B cell (primary cell): ENCODE data around the gene RIC1. TPM values are rescaled to one million over a fixed set of nuclear protein-coding genes. Genes with fewer than 3 reads are reported as not detected.

Source experiments
- ATAC-seq: fragments of 200-7000 bp; cut with Tn5 transposase; one replicate; pipeline ENCODE4 v1.10.0; 2021; ENCODE audit warnings: low read depth, mild to moderate bottlenecking, moderate number of reproducible peaks, moderate library complexity
- CTCF ChIA-PET: fragments of 350-600 bp; sonication (Branson Sonifier 250); formaldehyde crosslinking; loops from one replicate; lab custom pipeline; 2021; ENCODE audit warnings: antibody characterized with exemption, inconsistent platforms; lab: Charles Lee
- POLR2A ChIA-PET: fragments of 350-600 bp; sonication (Branson Sonifier 250); formaldehyde crosslinking; loops from one replicate; lab custom pipeline; 2021; ENCODE audit warnings: antibody characterized with exemption; lab: Charles Lee
- DNase-seq: peaks from one replicate; pipeline ENCODE4 v3.0.0; 2013
- H2AFZ ChIP-seq: 2 replicates; pipeline ENCODE4 v1.6.1; 2012; ENCODE audit warnings: mild to moderate bottlenecking, low read depth, low read length; ENCODE audit not compliant: insufficient read depth, poor library complexity, severe bottlenecking
- H3K27ac ChIP-seq, 2 donors: 1 replicate in 1 of 2; 2 replicates in 1 of 2; pipeline ENCODE4 v1.5.1; 2012 to 2013; ENCODE audit warnings: low read length in 2 of 2, mild to moderate bottlenecking in 2 of 2, moderate library complexity in 1 of 2
- H3K27me3 ChIP-seq, 4 experiments: fragments of 200-600 bp in 1 of 4; sonication (generic) in 1 of 4; replicated peaks in 1 of 4; 1 replicate in 2 of 4; 2 replicates in 2 of 4; pipeline versions ENCODE4 v1.6.1 to v1.7.0; 2013 to 2016; ENCODE audit warnings: low read length in 3 of 4, mild to moderate bottlenecking in 2 of 4, mixed read lengths in 1 of 4, moderate library complexity in 1 of 4; ENCODE audit not compliant: insufficient read depth in 4 of 4, control insufficient read depth in 3 of 4; ENCODE audit errors: control extremely low read depth in 1 of 4
- H3K36me3 ChIP-seq, 2 experiments: replicated peaks in 1 of 2; 1 replicate in 1 of 2; 2 replicates in 1 of 2; pipeline versions ENCODE4 v1.6.1 to v1.7.1; 2013; ENCODE audit warnings: low read length in 1 of 2; ENCODE audit not compliant: insufficient read depth in 2 of 2, control insufficient read depth in 1 of 2; ENCODE audit errors: control extremely low read depth in 1 of 2, extremely low read depth in 1 of 2
- H3K4me1 ChIP-seq, 2 donors: fragments of 200-600 bp in 1 of 2; sonication (generic) in 1 of 2; 1 replicate in 1 of 2; 2 replicates in 1 of 2; pipeline versions ENCODE4 v1.5.1 to v1.6.1; 2013 to 2017; ENCODE audit warnings: low read length in 2 of 2; ENCODE audit not compliant: control insufficient read depth in 2 of 2, insufficient read depth in 2 of 2
- H3K4me2 ChIP-seq: replicated peaks from 2 replicates; pipeline ENCODE3; 2012; ENCODE audit warnings: mild to moderate bottlenecking, low read depth, low read length; ENCODE audit not compliant: poor library complexity, severe bottlenecking
- H3K4me3 ChIP-seq, 5 experiments: fragments of 200-600 bp in 1 of 5; sonication (generic) in 1 of 5; 1 replicate in 3 of 5; 2 replicates in 2 of 5; pipeline versions ENCODE4 v1.5.1 to v1.7.0; 2011 to 2016; ENCODE audit warnings: low read length in 4 of 5, mild to moderate bottlenecking in 4 of 5, low read depth in 2 of 5, control low read depth in 1 of 5, moderate library complexity in 1 of 5; ENCODE audit not compliant: insufficient read depth in 1 of 5; ENCODE audit errors: control extremely low read depth in 1 of 5, extremely low read depth in 1 of 5
- H3K79me2 ChIP-seq: fragments of 200-600 bp; sonication (generic); one replicate; pipeline ENCODE4 v1.6.0; 2016; ENCODE audit warnings: low read length; ENCODE audit not compliant: control insufficient read depth, insufficient read depth
- H3K9ac ChIP-seq: fragments of 200-600 bp; sonication (generic); 2 replicates; pipeline ENCODE4 v1.6.1; 2017; ENCODE audit warnings: mild to moderate bottlenecking, low read length, moderate library complexity
- H3K9me3 ChIP-seq, 3 donors: one replicate each; pipeline versions ENCODE4 v1.6.1 to v1.7.1; 2013; ENCODE audit warnings: low read length in 2 of 3; ENCODE audit not compliant: control insufficient read depth in 2 of 3, insufficient read depth in 1 of 3; ENCODE audit errors: control extremely low read depth in 1 of 3
- H4K20me1 ChIP-seq: 2 replicates; pipeline ENCODE4 v1.6.0; 2012; ENCODE audit warnings: mild to moderate bottlenecking, low read length; ENCODE audit not compliant: insufficient read depth, control insufficient read depth, poor library complexity, severe bottlenecking
- H3K27ac Mint-ChIP-seq: one replicate; pipeline ENCODE4 v1.8.0; 2021; ENCODE audit warnings: mixed read lengths
- H3K27me3 Mint-ChIP-seq: one replicate; pipeline ENCODE4 v1.8.0; 2021; ENCODE audit warnings: mixed read lengths
- H3K4me1 Mint-ChIP-seq: one replicate; pipeline ENCODE4 v1.8.0; 2021; ENCODE audit warnings: mixed read lengths
- H3K4me3 Mint-ChIP-seq: one replicate; pipeline ENCODE4 v1.8.0; 2021; ENCODE audit warnings: mixed read lengths
- H3K9me3 Mint-ChIP-seq: one replicate; pipeline ENCODE4 v1.8.0; 2022; ENCODE audit warnings: mixed read lengths; ENCODE audit not compliant: insufficient read depth
- CTCF ChIP-seq: fragments of 200-600 bp; IDR thresholded peaks from one replicate; pipeline ENCODE4 v1.8.0; 2022; ENCODE audit warnings: antibody characterized with exemption, mild to moderate bottlenecking
- EZH2 ChIP-seq: IDR thresholded peaks from 2 replicates; pipeline ENCODE4 v1.6.1; 2012; ENCODE audit warnings: borderline replicate concordance, low read depth, mild to moderate bottlenecking, moderate library complexity, low read length; ENCODE audit not compliant: insufficient read depth, poor library complexity, severe bottlenecking
- WGBS: methylation state at CpG from one replicate; pipeline ENCODE4 v1.1.5; 2013; ENCODE audit warnings: missing lambda C conversion rate; ENCODE audit not compliant: insufficient coverage; 5-methylcytosine and 5-hydroxymethylcytosine counted together
- intact Hi-C: fragments of 100-400 bp; cut with micrococcal nuclease; formaldehyde crosslinking; loops from one replicate; pipeline ENCODE4 v1.10.0; 2022
- polyA plus RNA-seq: library from polyadenylated mRNA; depleted of rRNA; stranded (reverse); fragments of >200 nt; gene quantifications from 2 replicates; pipeline ENCODE4 v1.2.3, GENCODE V29; 2012
- total RNA-seq, 2 donors: library from RNA; stranded (reverse); fragments of 120-200 nt in 1 of 2; gene quantifications; 1 replicate in 1 of 2; 2 replicates in 1 of 2; pipeline versions ENCODE4 v1.2.3 to v1.2.4, GENCODE V29; 2013 to 2022

RIC1 gene
- total and polyA plus RNA-seq, 2 donors (not counting 1 experiment from before 2014, with no cell fraction given), result 20.7 to 58.8 TPM

DNA sequence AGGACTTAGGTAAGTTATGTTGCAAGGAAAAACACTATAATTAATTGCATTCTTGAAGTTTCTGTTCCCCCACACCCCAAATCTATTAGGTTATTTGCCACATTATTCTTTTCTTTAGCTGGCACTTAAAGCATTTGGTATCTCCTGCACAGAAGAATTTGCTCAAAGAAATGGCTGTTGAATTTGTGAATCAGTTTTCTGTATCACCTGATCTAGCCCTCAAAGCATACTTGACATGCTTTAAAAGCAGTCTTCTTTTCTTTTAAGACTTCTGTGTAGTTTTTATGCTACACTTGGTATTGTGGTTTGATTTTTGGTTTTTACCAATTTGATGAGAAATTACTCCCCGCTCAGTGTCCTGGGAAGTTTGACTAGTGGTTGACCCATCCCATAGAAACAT, 69.1 kb downstream of the RIC1 start:
- Histone ChIP-seq H3K4me2 (no peak overlapping the region), H3K4me1 (no peaks in the 10 kb centered on the region), H3K27ac (no peak overlapping the region), H3K79me2 (peaks cover 52% of the 10 kb centered on the region), H3K4me3 (no peak overlapping the region), H3K27me3 (no peaks in the 10 kb centered on the region), H2AFZ (no peak overlapping the region), H3K9ac (no peak overlapping the region), H3K36me3 (no peaks in the 10 kb centered on the region), H4K20me1 (peaks cover 19% of the 10 kb centered on the region), H3K9me3 (peaks cover 0 to 7% (median 4%) of the 10 kb centered on the region in 3 donors)
- intact Hi-C loops, result no loop called here
- H3K4me1 Mint-ChIP-seq, result peaks cover 18% of the 10 kb centered on the region
- no peaks in the 10 kb centered on the region for H3K27me3 Mint-ChIP-seq
- no peak overlapping the region for H3K4me3 Mint-ChIP-seq
- no peaks in the 10 kb centered on the region for H3K9me3 Mint-ChIP-seq
- ChIA-PET POLR2A (no interaction called here), CTCF (no interaction called here)
- no peak for ATAC-seq
- no CpG with 5 or more reads among the region's 1 CpG for WGBS
- no peak overlapping the region for H3K27ac Mint-ChIP-seq
- no peak for DNase-seq
- TF ChIP-seq CTCF, result no peak
- no peak for TF ChIP-seq EZH2

DNA sequence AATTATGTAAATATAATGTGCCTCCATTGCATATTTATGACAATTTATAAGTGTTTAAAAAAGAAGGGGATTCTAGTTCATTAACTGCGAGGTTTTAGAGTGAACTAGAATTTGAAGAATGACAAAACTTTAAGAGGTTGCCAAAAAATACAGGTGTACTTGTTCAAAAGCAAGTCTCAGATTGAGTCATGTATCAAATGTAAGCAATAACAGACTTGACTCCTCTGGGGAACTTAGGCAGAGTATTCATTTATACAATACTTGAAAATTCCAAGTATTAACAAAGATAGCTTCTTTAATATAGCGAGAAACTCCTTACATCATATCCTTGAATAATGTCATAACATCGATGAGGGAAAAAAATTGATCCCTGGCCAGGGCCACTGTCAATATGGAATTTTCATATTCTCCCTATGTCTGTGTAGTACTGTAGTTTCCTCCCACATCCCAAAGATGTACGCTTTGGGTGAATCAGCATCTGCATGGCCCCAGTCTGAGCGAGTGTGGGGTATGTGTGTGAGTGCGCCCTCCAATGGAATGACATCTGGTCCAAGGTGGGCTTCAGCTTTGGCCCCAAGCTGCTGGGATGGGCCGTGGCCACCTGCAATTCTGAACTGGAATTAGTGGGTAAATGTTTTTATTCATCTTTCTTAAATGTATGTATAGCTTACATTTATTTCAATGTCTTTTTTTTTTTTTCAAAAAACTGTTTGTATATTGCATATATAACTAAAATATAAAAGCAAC, 70.1 kb downstream of the RIC1 start:
- Histone ChIP-seq H3K4me3 (no peak overlapping the region), H3K9ac (no peak overlapping the region), H3K4me2 (no peak overlapping the region), H3K9me3 (peaks cover 0 to 7% (median 4%) of the 10 kb centered on the region in 3 donors), H2AFZ (no peak overlapping the region), H3K4me1 (no peaks in the 10 kb centered on the region), H3K27me3 (no peaks in the 10 kb centered on the region), H3K79me2 (peaks cover 60% of the 10 kb centered on the region), H3K27ac (no peak overlapping the region), H4K20me1 (peaks cover 18% of the 10 kb centered on the region), H3K36me3 (no peaks in the 10 kb centered on the region)
- H3K4me1 Mint-ChIP-seq, result peaks cover 18% of the 10 kb centered on the region
- no peaks in the 10 kb centered on the region for H3K9me3 Mint-ChIP-seq
- TF ChIP-seq CTCF, result no peak
- no peak for TF ChIP-seq EZH2
- ChIA-PET CTCF (interaction anchor here (1.9 kb wide), 1 partner anchor 513 kb away, joined by 6 read pairs; no protein-coding TSS in a partner anchor), POLR2A (no interaction called here)
- no peak for ATAC-seq
- 100% methylated on average over 2 of the region's 7 CpGs for WGBS
- H3K27ac Mint-ChIP-seq, result no peak overlapping the region
- DNase-seq, result no peak
- H3K4me3 Mint-ChIP-seq, result no peak overlapping the region
- intact Hi-C loops, result no loop called here
- no peaks in the 10 kb centered on the region for H3K27me3 Mint-ChIP-seq
